Measurements from ENCODE around the gene A2M.

- TF ChIP-seq CTCF (IDR thresholded peaks at IDR 0.05): no peak
- TF ChIP-seq KDM1A (IDR thresholded peaks at IDR 0.05; ENCODE audit: low read depth): no peak
- no peak for TF ChIP-seq POLR2A (IDR thresholded peaks at IDR 0.05; ENCODE audit: low read length)
- TF ChIP-seq SMC3 (IDR thresholded peaks at IDR 0.05): no peak
- TF ChIP-seq RAD21 (conservative IDR thresholded peaks at IDR 0.05 in 1 of 2, IDR thresholded peaks at IDR 0.05 in 1 of 2): no peak
- no peak for TF ChIP-seq JUN (IDR thresholded peaks at IDR 0.05)
Observed at GRCh38 chr12:9135903-9136310, 20.2 kb upstream of the A2M start.
